Astrocyte of the cerebellum (primary cell): Measurements from ENCODE around the gene NT5E.

ENCODE experiments used
- DNase-seq: peaks from one replicate; pipeline ENCODE4 v3.0.0-alpha.2; 2011; ENCODE audit warnings: low read depth
- H3K4me3 ChIP-seq: 2 replicates; pipeline ENCODE4 v1.5.1; 2011; ENCODE audit warnings: mild to moderate bottlenecking, low read depth, low read length, moderate library complexity
- in situ Hi-C: cut with HindIII; loops from 2 replicates; pipeline ENCODE4 v1.10.0; 2017; ENCODE audit warnings: low sequenced_read_pairs
- TF ChIP-seq, protein P1 (sequence below): IDR thresholded peaks from 2 replicates; pipeline ENCODE4 v1.5.1; 2012; ENCODE audit warnings: low read length, low read depth, moderate library complexity, mild to moderate bottlenecking; ENCODE audit errors: missing control alignments

The NT5E gene

DNA sequence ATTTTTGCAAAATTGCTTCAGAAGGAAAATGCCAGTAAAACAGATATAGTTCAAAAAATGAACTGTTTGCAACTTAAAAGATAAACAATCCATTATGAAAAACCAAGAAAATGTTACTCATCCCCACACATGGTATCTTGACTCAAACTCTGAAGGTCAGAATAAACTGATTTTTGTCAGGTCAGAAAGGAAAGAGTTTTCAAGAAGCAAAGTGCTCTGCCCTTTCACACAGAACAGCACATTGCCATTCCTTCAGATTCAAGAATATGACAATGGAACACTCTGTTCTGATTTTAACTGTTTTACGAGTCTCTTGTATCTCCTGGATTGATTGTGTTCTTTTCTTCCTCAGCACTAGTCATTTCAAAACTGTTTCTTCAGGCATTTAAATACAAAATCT is 33.8 kb upstream of the NT5E start:
- in situ Hi-C loops = no loop called here
- H3K4me3 ChIP-seq = no peak overlapping the region
- no peak for DNase-seq
- TF ChIP-seq, protein P1, sequence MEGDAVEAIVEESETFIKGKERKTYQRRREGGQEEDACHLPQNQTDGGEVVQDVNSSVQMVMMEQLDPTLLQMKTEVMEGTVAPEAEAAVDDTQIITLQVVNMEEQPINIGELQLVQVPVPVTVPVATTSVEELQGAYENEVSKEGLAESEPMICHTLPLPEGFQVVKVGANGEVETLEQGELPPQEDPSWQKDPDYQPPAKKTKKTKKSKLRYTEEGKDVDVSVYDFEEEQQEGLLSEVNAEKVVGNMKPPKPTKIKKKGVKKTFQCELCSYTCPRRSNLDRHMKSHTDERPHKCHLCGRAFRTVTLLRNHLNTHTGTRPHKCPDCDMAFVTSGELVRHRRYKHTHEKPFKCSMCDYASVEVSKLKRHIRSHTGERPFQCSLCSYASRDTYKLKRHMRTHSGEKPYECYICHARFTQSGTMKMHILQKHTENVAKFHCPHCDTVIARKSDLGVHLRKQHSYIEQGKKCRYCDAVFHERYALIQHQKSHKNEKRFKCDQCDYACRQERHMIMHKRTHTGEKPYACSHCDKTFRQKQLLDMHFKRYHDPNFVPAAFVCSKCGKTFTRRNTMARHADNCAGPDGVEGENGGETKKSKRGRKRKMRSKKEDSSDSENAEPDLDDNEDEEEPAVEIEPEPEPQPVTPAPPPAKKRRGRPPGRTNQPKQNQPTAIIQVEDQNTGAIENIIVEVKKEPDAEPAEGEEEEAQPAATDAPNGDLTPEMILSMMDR = no peak

DNA sequence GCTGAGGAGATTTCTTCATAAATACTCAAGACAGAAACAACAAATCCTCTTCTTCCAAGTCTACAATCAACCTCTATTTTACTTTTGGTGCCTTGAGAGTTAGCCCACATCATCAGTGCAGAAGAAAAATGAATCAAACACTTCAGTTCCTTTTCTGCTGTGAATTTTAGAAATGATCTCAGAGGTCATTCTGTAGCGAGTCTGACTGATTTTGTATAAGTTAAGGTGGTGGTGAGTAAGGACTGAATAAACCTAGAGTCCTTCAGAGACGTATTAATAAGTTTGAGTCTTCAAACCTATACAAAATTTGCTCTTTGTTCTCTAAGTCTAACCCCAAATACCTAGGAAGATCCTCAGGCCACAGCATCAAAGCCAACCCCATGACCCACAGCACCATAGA is 33.1 kb upstream of the NT5E start:
- no peak for DNase-seq
- H3K4me3 ChIP-seq = no peak overlapping the region
- in situ Hi-C loops = no loop called here
- TF ChIP-seq, protein P1 = no peak

DNA sequence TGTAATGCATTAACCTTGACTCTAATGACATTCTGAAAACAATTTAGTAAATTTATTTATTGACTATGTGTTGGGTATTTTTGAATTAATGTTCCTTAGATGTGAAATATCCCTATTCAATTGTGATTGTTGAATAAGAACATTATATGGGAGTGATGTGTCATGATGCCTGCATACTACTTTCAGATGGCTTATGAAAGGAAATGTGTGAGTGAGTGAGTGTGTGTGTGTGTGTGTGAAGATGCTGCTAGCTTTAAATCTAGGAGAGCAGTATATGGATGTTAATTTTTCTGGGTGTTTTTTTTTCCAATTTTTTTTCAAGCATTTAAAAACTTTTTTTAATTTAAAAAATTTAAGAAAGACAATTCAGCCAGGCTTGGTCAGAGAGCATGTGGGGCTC is 32.5 kb upstream of the NT5E start:
- TF ChIP-seq, protein P1 = no peak
- DNase-seq = no peak
- no peak overlapping the region for H3K4me3 ChIP-seq
- in situ Hi-C loops = no loop called here

DNA sequence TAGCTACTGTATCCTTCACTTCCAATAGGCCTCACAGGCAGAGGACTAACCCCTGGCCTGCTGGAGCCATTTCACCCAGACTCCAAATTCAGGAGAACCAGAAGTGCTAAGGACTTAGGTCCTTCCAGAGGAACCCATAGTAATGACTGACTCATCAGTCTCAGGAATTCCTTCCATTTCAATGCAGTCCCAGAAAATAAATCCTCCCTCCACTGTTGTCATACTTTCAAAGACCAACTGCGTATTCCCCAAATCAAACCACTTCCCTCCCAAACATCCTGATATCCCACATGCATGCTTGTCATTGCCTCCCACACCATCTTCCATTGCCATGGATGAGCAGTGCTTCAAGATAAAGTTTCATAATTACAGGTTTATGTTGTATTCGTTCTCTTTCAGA is 31.8 kb upstream of the NT5E start:
- no peak overlapping the region for H3K4me3 ChIP-seq
- DNase-seq = no peak
- TF ChIP-seq, protein P1 = no peak
- in situ Hi-C loops = no loop called here

DNA sequence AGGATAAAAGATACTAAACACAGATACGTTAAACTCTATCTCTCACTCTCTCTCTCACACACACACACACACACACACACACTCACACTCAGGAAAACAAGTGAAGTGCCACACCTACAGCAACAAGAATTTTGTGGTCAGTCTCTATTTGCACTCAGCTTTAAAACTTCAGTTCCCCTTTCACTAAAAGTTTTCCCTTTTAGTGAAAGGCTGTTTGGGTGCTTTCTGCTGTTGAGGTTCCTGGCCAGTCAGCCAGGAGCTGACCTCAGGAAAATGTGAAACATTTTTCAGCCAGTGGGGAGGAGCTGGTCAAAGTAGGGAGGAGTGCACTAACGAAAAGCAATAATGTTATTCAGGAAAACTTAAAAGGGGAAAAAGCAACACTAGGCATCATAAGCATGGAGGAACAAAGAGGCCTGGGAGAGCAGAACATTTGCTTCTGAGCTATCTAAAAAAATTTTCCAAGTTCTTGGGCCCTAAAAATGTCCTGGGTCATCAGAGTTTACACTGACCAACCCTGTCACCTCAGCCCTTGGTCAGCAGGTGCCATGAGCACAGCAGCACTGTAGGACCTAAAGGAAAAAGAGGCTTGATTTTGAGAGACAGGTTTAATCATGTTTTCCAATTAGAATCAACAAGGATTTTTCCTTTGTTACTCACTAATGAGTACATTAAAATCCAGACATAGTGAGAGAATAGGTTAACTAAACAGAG is 30.7 kb upstream of the NT5E start:
- DNase-seq = no peak
- TF ChIP-seq, protein P1 = no peak
- in situ Hi-C loops = no loop called here
- no peak overlapping the region for H3K4me3 ChIP-seq

DNA sequence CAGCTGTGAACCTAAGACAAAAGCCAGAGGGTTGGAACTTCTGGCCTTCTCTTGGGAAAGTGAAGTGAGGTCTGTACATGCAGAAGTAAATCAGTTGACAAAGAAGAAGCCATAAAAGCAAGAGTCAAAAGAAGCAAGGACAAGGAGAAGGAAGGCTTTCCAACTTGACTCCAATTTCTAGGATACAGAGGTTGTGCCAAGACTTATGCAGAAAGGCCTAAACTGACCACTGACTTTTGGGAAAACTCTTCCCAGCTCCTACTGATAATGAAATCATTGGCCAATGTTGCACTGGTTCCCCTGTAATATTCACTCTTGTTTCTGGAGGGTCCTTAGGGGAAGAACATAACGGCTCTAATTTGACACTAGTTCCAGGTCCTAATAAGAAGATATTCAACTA is 29.3 kb upstream of the NT5E start:
- H3K4me3 ChIP-seq = no peak overlapping the region
- TF ChIP-seq, protein P1 = no peak
- no peak for DNase-seq
- in situ Hi-C loops = no loop called here
